ENCODE results near the gene THY1. TPM values are rescaled to one million over a fixed set of nuclear protein-coding genes. Genes with fewer than 3 reads are reported as not detected.

THY1 gene
- total and polyA plus RNA-seq, 2 of the 8 experiments (the other 6 are each of a cell fraction or from before 2014, with no cell fraction given) = 286 to 2,479 TPM

DNA sequence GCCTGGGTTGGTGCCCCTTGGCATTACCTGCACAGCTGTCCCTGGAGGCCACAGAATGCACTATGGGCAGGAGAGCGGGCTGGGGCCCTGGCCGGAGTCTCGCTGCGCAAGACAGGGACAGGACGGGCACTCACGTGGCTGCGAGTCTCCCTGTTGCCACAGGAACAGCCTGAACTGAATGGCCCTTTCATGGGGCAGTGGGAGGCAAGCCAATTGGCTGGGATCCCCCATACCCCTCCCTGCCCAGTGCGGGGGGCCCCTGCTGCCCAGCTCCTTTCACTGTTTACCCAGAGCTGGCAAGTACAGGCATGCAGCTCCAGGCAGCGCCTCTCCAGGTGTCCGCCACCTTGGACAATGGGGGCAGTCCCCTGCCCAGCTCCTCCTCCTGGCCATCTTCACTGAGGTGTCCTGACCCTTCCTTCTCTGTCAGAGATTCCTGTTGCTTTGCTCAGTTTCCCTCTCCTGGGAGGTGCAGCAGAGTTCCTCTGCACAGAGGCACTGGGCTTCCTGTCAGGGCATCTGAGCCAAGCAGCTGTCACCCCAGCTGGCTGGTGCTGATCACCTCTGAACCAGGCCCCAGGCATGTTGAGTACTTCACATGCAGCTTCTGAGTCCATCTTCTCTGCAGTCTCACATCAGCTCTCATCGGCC lies 46.6 kb downstream of the THY1 start (continued):
- TF ChIP-seq KDM5A (IDR thresholded peaks at IDR 0.05; ENCODE audit: low read length) (no peak), TBP (IDR thresholded peaks at IDR 0.05; ENCODE audit: low read depth, low read length) (no peak), TCF12 (IDR thresholded peaks at IDR 0.05; ENCODE audit: low read depth, low read length) (no peak), HDAC2 (IDR thresholded peaks at IDR 0.05; ENCODE audit: borderline replicate concordance in 1 of 2, low read depth in 2 of 2, low read length in 2 of 2) (no peak), CHD1 (IDR thresholded peaks at IDR 0.05; ENCODE audit: low read depth, low read length) (no peak), POLR2A (IDR thresholded peaks at IDR 0.05; ENCODE audit: control extremely low read depth in 1 of 2, low read depth in 2 of 2, low read length in 2 of 2) (no peak), CHD2 (IDR thresholded peaks at IDR 0.05; ENCODE audit: low read length) (no peak)
